GM21528 (cell line): ENCODE measurements around the gene RTP2.
"Not testable (repeated sequence)": the region's sequence is repeated elsewhere in the genome, so short reads cannot be mapped to it uniquely, and the experiment has no call there.

Source experiments
- ATAC-seq: cut with Tn5 transposase; IDR thresholded peaks from one replicate; pipeline ENCODE4 v1.9.1; 2021; ENCODE audit warnings: mild to moderate bottlenecking, moderate library complexity; ENCODE audit not compliant: unreplicated experiment, low FRiP score

The RTP2 gene

GRCh38 chr3:187717572-187717971 is 15.2 kb upstream of the RTP2 start:
- no peak for ATAC-seq

- ATAC-seq = peak; percentile 96
These were observed 12.1 kb upstream of the RTP2 start for GRCh38 chr3:187714404-187714979.

GRCh38 chr3:187713504-187713903 is 11.1 kb upstream of the RTP2 start:
- no peak for ATAC-seq

DNA sequence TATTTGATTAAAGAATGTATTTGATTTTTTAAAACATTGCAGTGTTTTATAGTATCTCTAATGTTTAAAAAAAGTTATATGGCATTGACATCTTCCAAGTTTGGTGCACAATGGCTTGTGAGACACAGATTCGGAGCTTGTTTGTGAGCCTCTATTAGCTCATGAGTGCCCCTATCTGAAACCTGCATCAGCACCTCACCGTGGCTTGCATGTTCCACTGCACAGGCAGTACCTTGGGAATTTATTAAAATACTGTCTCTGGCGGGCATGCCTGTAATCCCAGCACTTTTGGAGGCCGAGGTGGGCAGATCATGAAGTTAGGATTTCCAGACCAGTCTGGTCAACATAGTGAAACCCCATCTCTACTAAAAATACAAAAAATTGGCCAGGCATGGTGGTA is 6.8 kb upstream of the RTP2 start:
- no peak for ATAC-seq

DNA sequence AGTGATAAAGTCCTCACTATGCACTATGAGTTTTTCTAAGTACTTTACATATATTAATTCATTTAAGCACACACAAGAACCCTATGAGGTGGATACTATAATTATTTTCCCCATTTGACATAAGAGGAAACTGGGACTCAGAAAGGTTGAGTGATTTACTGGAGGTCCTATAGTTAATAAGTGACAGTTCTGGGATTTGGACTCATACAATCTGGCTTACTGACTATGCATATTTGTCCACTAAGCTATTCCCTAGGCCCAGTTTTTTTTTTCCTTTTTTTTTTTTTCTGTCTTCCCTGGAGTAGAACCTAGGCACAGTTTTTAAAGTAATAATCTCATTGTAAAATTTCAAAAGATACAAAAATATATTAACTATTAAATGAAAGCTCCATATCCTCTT is 6.3 kb upstream of the RTP2 start:
- no peak for ATAC-seq

- ATAC-seq = no peak
These were observed 4.6 kb upstream of the RTP2 start for GRCh38 chr3:187706971-187707370.

DNA sequence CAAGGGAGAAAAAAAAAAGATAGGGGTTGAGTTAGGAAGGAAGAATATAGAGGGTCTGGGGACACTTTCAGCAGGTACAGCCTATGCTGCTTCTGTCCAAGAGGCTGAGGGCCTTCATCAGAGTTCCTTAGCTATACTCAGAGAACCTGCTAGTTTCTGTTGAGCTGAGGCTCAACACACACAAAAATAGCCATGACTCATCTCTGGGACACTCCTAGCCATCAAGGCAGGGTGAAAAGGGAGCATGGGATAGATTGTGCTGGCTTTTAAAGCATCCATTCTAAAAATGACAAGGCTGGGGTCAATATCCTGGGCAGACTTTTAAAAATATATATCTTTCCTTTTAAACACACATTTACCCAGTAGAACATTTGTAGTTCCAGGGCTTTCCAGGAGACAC is 2.8 kb upstream of the RTP2 start:
- no peak for ATAC-seq

- ATAC-seq = no peak
These were observed 2.1 kb downstream of the RTP2 start for GRCh38 chr3:187700249-187700648.

- no peak for ATAC-seq
These were observed 3.6 kb downstream of the RTP2 start for GRCh38 chr3:187698499-187699399.

DNA sequence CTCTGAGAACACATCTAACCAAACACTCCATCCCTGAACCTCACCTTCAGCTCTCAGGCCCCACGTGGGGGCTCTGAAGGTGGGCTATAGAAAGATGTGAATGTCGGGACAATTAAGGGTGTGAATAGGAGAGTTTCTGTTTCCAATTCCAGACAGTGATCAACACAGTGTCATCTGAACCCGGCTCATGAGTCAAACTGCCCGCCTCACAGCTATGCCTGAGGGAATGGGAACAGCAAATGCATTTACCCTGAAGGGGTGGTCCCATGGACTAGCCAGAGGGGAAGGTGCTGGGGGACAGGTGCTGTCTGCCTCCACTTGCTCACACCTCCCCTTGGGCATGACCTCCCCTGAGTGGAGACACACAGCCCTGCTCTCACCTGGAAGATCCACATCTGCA is 6.3 kb downstream of the RTP2 start:
- no peak for ATAC-seq

GRCh38 chr3:187695449-187695848 is 6.9 kb downstream of the RTP2 start:
- ATAC-seq = no peak

DNA sequence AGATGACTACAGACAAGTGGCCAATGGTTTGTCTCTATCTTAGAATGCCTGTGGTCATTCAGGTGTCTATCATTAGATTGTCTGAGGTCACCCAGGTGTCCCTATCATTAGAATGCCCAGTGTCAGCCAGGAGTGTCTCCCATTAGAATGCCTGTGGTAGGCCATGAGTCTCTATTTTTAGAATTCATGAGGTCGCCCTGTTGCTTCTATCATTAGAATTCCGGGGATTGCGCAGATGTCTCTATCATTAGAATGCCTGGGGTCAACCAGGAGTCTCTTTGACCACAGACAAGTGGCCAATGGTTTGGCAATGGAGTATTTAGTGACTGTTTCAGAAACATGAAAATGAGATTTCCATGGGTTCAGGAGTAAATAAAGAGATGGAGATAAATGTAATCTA is 7.6 kb downstream of the RTP2 start:
- ATAC-seq = no peak

GRCh38 chr3:187693431-187693830 is 8.9 kb downstream of the RTP2 start:
- ATAC-seq = no peak

DNA sequence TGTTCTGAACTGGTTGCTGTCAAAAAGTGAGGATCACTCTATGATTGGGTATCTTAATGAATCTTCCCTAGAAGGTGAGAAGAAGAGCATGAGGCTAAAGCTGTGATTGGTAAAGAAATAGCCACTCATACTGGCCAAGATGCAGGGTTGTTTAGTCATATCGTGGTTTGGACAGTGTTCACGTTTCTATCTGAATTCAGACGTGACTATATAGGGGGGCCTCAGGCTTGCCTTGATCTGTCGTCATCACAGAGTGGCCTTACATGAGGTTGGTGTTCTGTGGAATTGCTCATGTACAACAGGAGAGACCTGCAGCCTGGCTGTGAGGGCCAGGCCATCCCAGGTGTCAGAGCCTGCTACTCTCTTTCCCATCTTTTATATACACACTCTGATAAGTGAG is 12.4 kb downstream of the RTP2 start:
- ATAC-seq = no peak

GRCh38 chr3:187686621-187687273 is 15.6 kb downstream of the RTP2 start:
- no peak for ATAC-seq

DNA sequence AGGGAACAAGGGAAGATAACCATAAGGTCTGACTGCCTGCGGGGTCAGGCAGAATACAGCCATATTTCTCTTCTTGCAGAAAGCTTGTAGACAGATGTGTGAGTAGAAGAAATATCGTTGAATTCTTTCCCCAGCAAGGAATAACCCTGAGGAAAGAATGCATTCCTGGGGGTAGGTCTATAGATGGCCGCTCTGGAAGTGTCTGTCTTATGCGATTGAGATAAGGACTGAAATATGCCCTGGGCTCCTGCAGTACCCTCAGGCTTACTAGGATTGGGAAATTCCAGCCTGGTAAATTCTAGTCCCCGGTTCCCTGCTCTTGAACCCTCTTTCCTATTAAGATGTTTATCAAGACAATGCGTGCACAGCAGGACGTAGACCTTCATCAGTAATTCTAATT is 16.4 kb downstream of the RTP2 start:
- ATAC-seq = no peak

GRCh38 chr3:187684880-187685279 is 17.5 kb downstream of the RTP2 start:
- ATAC-seq = no peak

- ATAC-seq = no peak
These were observed 17.9 kb downstream of the RTP2 start for GRCh38 chr3:187684444-187684843.

DNA sequence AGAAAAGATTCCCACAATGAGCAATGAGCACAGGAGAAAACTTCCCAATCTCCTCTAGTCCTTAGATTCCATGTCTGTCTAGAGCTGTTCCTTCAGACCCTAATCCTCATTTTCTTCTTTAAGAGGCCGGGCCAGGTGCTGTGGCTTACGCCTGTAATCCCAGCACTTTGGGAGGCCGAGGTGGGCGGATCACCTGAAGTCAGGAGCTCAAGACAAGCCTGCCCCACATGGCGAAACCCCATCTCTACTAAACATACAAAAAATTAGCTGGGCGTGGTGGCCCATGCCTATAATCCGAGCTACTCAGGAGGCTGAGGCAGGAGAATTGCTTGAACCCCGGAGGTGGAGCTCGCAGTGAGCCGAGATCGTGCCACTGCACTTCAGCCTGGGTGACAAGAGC is 20.6 kb downstream of the RTP2 start:
- not testable (repeated sequence) for ATAC-seq

- ATAC-seq = no peak
These were observed 22.5 kb downstream of the RTP2 start for GRCh38 chr3:187679638-187680396.

- no peak for ATAC-seq
These were observed 23.6 kb downstream of the RTP2 start for GRCh38 chr3:187678726-187679268.
